Retinal pigment epithelial cell (primary cell): ENCODE results near the gene GLP1R.
"Not testable (repeated sequence)": the region's sequence is repeated elsewhere in the genome, so short reads cannot be mapped to it uniquely, and the experiment has no call there.

Source experiments
- DNase-seq: peaks from one replicate; pipeline ENCODE4 v3.0.0-alpha.2; 2010; ENCODE audit warnings: low read depth
- H3K4me3 ChIP-seq: 2 replicates; pipeline ENCODE4 v1.5.1; 2011; ENCODE audit warnings: mild to moderate bottlenecking, low read length, control low read depth, moderate library complexity
- TF ChIP-seq, protein P1 (sequence below): conservative IDR thresholded peaks from 2 replicates; pipeline ENCODE4 v1.5.1; 2011; ENCODE audit warnings: low read depth, low read length, control low read depth, inconsistent platforms

Gene GLP1R

GRCh38 chr6:39124114-39124513, 75.5 kb downstream of the GLP1R start:
- DNase-seq = no peak
- no peak overlapping the region for H3K4me3 ChIP-seq
- TF ChIP-seq, protein P1, sequence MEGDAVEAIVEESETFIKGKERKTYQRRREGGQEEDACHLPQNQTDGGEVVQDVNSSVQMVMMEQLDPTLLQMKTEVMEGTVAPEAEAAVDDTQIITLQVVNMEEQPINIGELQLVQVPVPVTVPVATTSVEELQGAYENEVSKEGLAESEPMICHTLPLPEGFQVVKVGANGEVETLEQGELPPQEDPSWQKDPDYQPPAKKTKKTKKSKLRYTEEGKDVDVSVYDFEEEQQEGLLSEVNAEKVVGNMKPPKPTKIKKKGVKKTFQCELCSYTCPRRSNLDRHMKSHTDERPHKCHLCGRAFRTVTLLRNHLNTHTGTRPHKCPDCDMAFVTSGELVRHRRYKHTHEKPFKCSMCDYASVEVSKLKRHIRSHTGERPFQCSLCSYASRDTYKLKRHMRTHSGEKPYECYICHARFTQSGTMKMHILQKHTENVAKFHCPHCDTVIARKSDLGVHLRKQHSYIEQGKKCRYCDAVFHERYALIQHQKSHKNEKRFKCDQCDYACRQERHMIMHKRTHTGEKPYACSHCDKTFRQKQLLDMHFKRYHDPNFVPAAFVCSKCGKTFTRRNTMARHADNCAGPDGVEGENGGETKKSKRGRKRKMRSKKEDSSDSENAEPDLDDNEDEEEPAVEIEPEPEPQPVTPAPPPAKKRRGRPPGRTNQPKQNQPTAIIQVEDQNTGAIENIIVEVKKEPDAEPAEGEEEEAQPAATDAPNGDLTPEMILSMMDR = no peak

GRCh38 chr6:39128106-39128505, 79.5 kb downstream of the GLP1R start:
- TF ChIP-seq, protein P1 = no peak
- no peak for DNase-seq
- no peak overlapping the region for H3K4me3 ChIP-seq

DNA sequence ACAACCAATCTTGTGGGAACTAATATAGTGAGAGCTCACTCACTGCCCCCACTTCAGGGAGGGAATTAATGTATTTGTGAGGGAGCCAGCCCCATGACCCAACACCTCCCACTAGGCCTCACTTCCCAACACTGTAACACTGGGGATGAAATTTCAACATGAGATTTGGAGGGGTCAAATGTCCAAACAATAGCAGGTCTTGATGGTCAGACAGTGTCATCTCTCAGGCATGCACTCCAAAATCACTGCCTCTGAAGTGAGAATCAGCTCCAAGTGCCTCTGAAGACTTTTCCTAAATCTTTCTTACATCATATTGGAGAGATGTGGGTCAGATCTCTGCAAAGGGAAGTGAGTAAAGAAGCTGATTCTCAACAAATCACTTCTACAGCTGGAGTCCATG, 80.3 kb downstream of the GLP1R start:
- DNase-seq = no peak
- no peak overlapping the region for H3K4me3 ChIP-seq
- TF ChIP-seq, protein P1 = no peak

DNA sequence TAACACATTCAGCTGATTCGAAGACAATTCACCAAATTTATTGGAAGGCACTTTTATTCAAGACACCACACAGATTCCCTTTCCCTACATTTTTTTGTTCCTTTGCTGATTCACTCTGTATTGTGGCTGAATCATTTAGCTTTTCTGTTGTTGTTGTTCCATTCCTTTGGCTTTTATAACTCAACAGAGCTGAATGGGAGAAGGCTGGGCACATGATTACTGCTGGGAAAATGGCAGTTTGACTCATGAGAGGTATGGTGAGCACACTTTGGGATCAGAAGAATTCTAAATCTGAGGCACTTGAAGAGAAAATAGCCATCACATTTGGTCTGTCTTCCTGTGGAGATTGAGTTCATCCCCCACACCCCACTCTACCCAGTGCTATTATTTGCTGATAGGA, 82.1 kb downstream of the GLP1R start:
- no peak overlapping the region for H3K4me3 ChIP-seq
- TF ChIP-seq, protein P1 = no peak
- no peak for DNase-seq

GRCh38 chr6:39134761-39135160, 86.2 kb downstream of the GLP1R start:
- H3K4me3 ChIP-seq, DNase-seq: not testable (repeated sequence)

DNA sequence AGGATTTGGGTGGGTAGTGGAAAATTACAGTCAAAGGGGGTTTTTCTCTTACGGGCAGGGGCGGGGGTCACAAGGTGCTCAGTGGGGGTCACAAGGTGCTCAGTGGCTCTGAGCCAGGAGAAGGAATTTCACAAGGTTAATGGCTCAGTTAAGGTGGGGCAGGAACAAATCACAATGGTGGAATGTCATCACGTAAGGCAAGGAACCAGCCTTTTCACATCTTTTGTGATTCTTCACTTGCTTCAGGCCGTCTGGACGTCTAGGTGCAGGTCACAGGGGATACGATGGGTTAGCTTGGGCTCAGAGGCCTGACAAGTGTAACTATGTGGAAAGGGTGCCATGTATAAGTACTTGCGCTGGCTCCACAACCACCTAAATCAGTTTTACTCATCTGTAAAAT, 87.6 kb downstream of the GLP1R start:
- DNase-seq, H3K4me3 ChIP-seq: not testable (repeated sequence)

GRCh38 chr6:39137245-39137644, 88.7 kb downstream of the GLP1R start:
- H3K4me3 ChIP-seq = no peak overlapping the region
- TF ChIP-seq, protein P1 = no peak
- DNase-seq = no peak
